Sigmoid colon (tissue), 7 donors: Measurements from ENCODE around the gene ZCCHC24. TPM values are rescaled to one million over a fixed set of nuclear protein-coding genes. Genes with fewer than 3 reads are reported as not detected.

ENCODE experiments used
- DNase-seq: peaks from one replicate; pipeline ENCODE4 v3.0.0-alpha.2; 2019
- H3K27ac ChIP-seq, 4 donors: fragments of 200-600 bp; sonication (generic); one replicate each; pipeline ENCODE4 v1.5.1; 2016 to 2019; ENCODE audit warnings: mild to moderate bottlenecking in 1 of 4
- H3K27me3 ChIP-seq, 3 donors: fragments of 200-600 bp; sonication (generic); one replicate each; pipeline ENCODE4 v1.5.1; 2019; ENCODE audit warnings: mild to moderate bottlenecking in 1 of 3
- H3K36me3 ChIP-seq, 4 donors: fragments of 200-600 bp; sonication (generic); one replicate each; pipeline ENCODE4 v1.5.1; 2016 to 2019
- H3K4me1 ChIP-seq, 4 donors: fragments of 200-600 bp; sonication (generic); one replicate each; pipeline ENCODE4 v1.5.1; 2017 to 2019
- H3K4me3 ChIP-seq, 4 donors: fragments of 200-600 bp; sonication (generic); one replicate each; pipeline ENCODE4 v1.5.1; 2017 to 2019; ENCODE audit warnings: mild to moderate bottlenecking in 2 of 4, moderate library complexity in 1 of 4
- H3K9me3 ChIP-seq, 4 donors: fragments of 200-600 bp in 3 of 4; sonication (generic) in 3 of 4; one replicate each; pipeline versions ENCODE4 v1.5.1 to v1.6.1; 2013 to 2019
- EP300 ChIP-seq, 4 donors: sonication (generic); formaldehyde crosslinking; IDR thresholded peaks; one replicate each; pipeline ENCODE4 v1.6.1; 2017; ENCODE audit warnings: antibody characterized with exemption in 4 of 4
- POLR2A ChIP-seq, 2 donors: fragments of 450-650 bp; IDR thresholded peaks; one replicate each; pipeline ENCODE4 v1.6.1; 2016; ENCODE audit warnings: antibody characterized with exemption in 2 of 2, mild to moderate bottlenecking in 2 of 2, moderate library complexity in 2 of 2
- POLR2AphosphoS5 ChIP-seq, 4 donors: sonication (generic); formaldehyde crosslinking; IDR thresholded peaks; one replicate each; pipeline ENCODE4 v1.6.1; 2017; ENCODE audit warnings: antibody characterized with exemption in 4 of 4
- WGBS, 2 donors: extraction: QIAGEN DNeasy Blood & Tissue Kit; methylation state at CpG; one replicate each; pipeline ENCODE4 v1.1.7; 2013; 5-methylcytosine and 5-hydroxymethylcytosine counted together
- intact Hi-C: fragments of 100-400 bp; cut with DNase I; formaldehyde crosslinking; loops from one replicate; pipeline ENCODE4 v1.15.1; 2023
- polyA plus RNA-seq, 3 donors: library from polyadenylated mRNA; stranded (reverse); fragments of 200-250 nt; gene quantifications; one replicate each; pipeline ENCODE4 v1.2.3, GENCODE V29; 2013
- total RNA-seq, 4 donors: library from RNA; depleted of rRNA; stranded (reverse); fragments of >200 nt; gene quantifications; one replicate each; pipeline ENCODE4 v1.1.0, GENCODE V29; 2016
- TF ChIP-seq, protein P1 (sequence below), 4 experiments: fragments of 450-650 bp in 3 of 4; fragments of 200-600 bp in 1 of 4; IDR thresholded peaks; one replicate each; pipeline ENCODE4 v1.5.1; 2016 to 2019; ENCODE audit warnings: antibody characterized with exemption in 4 of 4, mild to moderate bottlenecking in 3 of 4, moderate library complexity in 2 of 4
- donor health status: healthy with polysubstance abuse.
- donor health status: Bipolar disorder and iron deficiency.
- donor health status: healthy.

ZCCHC24 gene
- total and polyA plus RNA-seq, 7 donors: 7.6 to 141 (median 82.6) TPM

DNA sequence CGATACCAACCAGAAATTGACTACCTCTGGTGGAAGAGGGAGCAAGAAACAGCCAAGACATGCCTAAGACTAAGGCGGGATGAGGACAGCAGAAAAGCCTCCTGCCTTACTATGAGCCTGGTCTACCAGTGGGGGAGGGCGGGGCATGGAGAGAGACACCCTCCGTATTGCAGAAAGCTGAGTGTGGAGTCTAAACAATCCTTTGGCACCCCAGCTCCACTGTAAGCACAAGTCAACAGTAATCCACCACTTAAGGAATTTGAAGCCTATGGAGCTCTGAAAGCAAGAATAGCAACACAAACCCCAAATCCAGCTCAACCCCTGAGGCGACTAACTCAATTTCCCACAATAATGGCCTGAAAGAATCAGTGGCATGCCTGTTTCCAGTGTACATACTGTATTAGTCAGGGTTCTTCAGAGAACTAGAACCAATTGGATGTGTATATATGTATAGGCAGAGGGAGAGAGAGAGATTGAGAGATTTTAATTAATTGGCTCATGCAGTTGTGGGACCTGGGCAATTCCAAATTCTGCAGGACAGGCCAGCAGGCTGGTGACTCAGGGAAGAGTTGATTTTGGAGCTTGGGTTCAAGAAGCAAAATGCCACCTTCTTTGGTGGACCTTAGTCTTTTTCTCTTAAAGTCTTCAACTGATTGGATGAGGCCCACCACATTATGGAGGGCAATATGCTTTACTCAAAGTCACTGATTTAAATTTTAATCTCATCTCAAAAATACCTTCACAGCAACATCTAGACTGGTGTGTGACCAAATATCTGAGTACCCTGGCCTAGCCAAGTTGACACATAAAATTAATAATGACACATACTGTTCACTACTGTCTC is 84.7 kb downstream of the ZCCHC24 start:
- WGBS, 2 donors: 90 to 91% methylated on average over 5 of the region's 5 CpGs
- DNase-seq: peak; percentile 40

DNA sequence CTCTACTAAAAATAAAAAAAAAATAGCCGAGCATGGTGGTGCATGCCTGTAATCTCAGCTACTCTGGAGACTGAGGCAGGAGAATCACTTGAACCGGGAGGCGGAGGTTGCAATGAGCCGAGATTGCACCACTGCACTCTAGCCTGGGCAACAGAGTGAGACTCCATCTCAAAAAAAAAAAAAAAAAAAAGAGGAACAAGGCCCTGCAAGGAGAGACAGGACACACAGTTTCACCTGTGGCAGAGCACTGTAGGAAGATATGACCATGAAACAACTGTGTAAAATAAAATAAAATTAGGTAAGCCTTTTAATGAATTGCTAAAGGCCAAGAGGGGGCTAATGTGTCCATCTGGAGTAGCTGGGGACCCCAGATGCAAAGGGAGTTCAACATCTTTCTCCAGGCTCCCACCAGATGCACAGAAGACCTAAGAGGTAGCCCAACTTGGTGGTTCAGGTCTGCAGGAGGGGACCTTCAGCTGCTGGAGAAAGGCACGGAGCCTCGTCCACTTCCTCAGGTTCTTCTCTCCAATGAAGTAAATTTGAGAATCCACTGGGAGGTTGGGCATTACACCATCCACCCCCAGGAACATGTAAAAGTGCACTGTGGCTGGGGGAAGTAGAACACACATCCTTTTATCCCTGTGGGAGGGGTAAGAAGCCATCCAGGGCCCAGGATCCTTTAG is 85.5 kb downstream of the ZCCHC24 start:
- H3K9me3 ChIP-seq: no peaks in the 10 kb centered on the region
- H3K36me3 ChIP-seq: peaks cover 0 to 10% (median 7%) of the 10 kb centered on the region in 4 donors
- peak; percentile 25 for DNase-seq
- intact Hi-C loops: no loop called here
- TF ChIP-seq POLR2A (IDR thresholded peaks at IDR 0.05): no peak
- TF ChIP-seq, protein P1, sequence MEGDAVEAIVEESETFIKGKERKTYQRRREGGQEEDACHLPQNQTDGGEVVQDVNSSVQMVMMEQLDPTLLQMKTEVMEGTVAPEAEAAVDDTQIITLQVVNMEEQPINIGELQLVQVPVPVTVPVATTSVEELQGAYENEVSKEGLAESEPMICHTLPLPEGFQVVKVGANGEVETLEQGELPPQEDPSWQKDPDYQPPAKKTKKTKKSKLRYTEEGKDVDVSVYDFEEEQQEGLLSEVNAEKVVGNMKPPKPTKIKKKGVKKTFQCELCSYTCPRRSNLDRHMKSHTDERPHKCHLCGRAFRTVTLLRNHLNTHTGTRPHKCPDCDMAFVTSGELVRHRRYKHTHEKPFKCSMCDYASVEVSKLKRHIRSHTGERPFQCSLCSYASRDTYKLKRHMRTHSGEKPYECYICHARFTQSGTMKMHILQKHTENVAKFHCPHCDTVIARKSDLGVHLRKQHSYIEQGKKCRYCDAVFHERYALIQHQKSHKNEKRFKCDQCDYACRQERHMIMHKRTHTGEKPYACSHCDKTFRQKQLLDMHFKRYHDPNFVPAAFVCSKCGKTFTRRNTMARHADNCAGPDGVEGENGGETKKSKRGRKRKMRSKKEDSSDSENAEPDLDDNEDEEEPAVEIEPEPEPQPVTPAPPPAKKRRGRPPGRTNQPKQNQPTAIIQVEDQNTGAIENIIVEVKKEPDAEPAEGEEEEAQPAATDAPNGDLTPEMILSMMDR (IDR thresholded peaks at IDR 0.05): no peak
- TF ChIP-seq EP300 (IDR thresholded peaks at IDR 0.05): no peak
- no peak for TF ChIP-seq POLR2AphosphoS5 (IDR thresholded peaks at IDR 0.05)
- H3K4me1 ChIP-seq: no peaks in the 10 kb centered on the region
- no peaks in the 10 kb centered on the region for H3K27me3 ChIP-seq
- WGBS, 2 donors: 89 to 95% methylated on average over 6 of the region's 6 CpGs
- H3K27ac ChIP-seq: no peak overlapping the region
- no peak overlapping the region for H3K4me3 ChIP-seq

More for the DNA sequence above, 84.7 kb downstream of the ZCCHC24 start:
- no peaks in the 10 kb centered on the region for H3K27me3 ChIP-seq
- H3K4me1 ChIP-seq: no peaks in the 10 kb centered on the region
- intact Hi-C loops: no loop called here
- no peaks in the 10 kb centered on the region for H3K9me3 ChIP-seq
- no peak for TF ChIP-seq POLR2AphosphoS5 (IDR thresholded peaks at IDR 0.05)
- TF ChIP-seq POLR2A (IDR thresholded peaks at IDR 0.05): no peak
- TF ChIP-seq, protein P1 (IDR thresholded peaks at IDR 0.05): no peak
- TF ChIP-seq EP300 (IDR thresholded peaks at IDR 0.05): no peak
- H3K27ac ChIP-seq: no peak overlapping the region
- H3K36me3 ChIP-seq: peaks cover 0 to 3% (median under 1%) of the 10 kb centered on the region in 4 donors
- no peak overlapping the region for H3K4me3 ChIP-seq

DNA sequence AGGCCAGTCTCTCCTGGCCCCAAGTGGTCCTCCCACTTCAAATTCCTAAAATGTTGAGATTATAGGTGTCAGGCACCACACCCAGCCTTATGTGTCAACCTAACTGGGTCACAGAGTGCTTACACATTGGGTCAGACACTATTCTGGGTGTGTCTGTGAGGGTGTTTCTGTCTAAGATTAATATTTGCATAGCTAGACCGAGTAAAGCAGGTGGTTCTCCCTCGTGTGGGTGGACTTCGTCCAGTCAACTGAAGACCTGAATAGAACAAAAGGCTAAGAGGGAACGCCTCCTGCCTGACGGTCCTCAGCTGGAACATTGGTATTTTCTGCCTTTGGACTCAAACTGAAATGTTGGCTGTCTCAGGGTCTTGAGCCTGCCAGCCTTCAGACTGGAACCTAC is 86.6 kb downstream of the ZCCHC24 start:
- Histone ChIP-seq H3K4me1 (no peaks in the 10 kb centered on the region), H3K27ac (no peak overlapping the region), H3K27me3 (no peaks in the 10 kb centered on the region), H3K36me3 (peaks cover 7 to 19% (median 10%) of the 10 kb centered on the region in 4 donors), H3K4me3 (no peak overlapping the region), H3K9me3 (no peaks in the 10 kb centered on the region)
- peak; percentile 18 for DNase-seq
- 16 to 55% methylated on average over 5 of the region's 5 CpGs for WGBS, 2 donors
- intact Hi-C loops: no loop called here
- TF ChIP-seq EP300 (IDR thresholded peaks at IDR 0.05): no peak
- no peak for TF ChIP-seq POLR2AphosphoS5 (IDR thresholded peaks at IDR 0.05)
- TF ChIP-seq, protein P1 (IDR thresholded peaks at IDR 0.05): no peak

DNA sequence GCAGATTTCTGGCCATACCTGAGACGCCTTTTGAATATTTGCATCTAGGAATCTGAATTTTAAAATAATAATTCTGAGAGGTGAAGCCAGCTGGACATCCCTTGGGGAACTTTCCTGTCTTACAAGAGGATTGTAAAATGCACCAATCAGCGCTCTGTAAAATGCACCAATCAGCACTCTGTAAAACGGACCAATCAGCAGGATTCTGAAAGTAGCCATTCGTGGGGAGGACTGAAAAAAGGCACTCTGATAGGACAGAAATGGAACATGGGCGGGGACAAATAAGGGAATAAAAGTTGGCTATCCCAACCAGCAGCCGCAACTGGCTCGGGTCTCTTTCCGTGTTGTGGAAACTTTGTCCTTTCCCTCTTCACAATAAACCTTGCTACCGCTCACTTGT is 88.2 kb downstream of the ZCCHC24 start:
- intact Hi-C loops: no loop called here
- Histone ChIP-seq H3K27me3 (no peaks in the 10 kb centered on the region), H3K27ac (no peak overlapping the region), H3K4me3 (no peak overlapping the region), H3K9me3 (no peaks in the 10 kb centered on the region), H3K36me3 (peaks cover 15 to 35% (median 26%) of the 10 kb centered on the region in 4 donors), H3K4me1 (no peaks in the 10 kb centered on the region)
- WGBS, 2 donors: 96% methylated on average over 9 of the region's 9 CpGs
- no peak for DNase-seq
- TF ChIP-seq, protein P1 (IDR thresholded peaks at IDR 0.05): no peak
- no peak for TF ChIP-seq POLR2AphosphoS5 (IDR thresholded peaks at IDR 0.05)
